ENCODE measurements around the gene FUBP3. TPM values are rescaled to one million over a fixed set of nuclear protein-coding genes. Genes with fewer than 3 reads are reported as not detected.

The FUBP3 gene
- total RNA-seq, 1 experiment from 2014 or later, result 73.7 TPM

DNA sequence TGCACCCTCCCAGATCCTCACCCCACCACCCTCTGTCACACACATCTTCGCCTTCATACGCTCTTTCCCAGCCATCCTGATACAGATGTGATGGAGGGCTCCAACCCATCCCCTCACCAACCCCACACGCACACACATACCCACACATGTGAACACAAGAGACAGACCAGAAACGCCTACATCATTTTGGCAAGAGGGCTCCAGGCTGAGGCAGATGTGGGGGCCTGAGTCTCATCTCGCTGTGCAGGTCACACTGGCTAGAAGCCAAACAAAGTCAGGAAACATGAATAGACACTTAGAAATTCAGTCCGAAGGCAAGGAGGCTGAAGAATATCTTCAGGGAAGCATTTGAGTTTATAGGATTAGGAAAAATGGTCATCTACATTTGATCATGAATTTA is 91.3 kb downstream of the FUBP3 start:
- Histone ChIP-seq H4K20me1 (ENCODE audit: insufficient read depth) (no peaks in the 10 kb centered on the region), H3K36me3 (ENCODE audit: control insufficient read depth in 1 of 2, insufficient read depth in 2 of 2, low read length in 2 of 2) (no peaks in the 10 kb centered on the region), H2AFZ (ENCODE audit: low read depth, low read length, poor library complexity, severe bottlenecking) (no peak overlapping the region), H3K27me3 (ENCODE audit: insufficient read depth, low read length) (no peaks in the 10 kb centered on the region), H3K9me2 (ENCODE audit: insufficient read depth) (no peaks in the 10 kb centered on the region), H3K27ac (ENCODE audit: low read depth, low read length) (no peak overlapping the region), H3K9me3 (ENCODE audit: control insufficient read depth in 1 of 2, insufficient read depth in 1 of 2, low read depth in 1 of 2, low read length in 2 of 2) (no peaks in the 10 kb centered on the region), H3K4me2 (ENCODE audit: low read length) (no peak overlapping the region), H3K4me3 (replicated peaks in 1 of 2; ENCODE audit: low read depth in 1 of 2, low read length in 2 of 2) (no peak overlapping the region), H3K4me1 (ENCODE audit: control insufficient read depth in 1 of 2, insufficient read depth in 2 of 2, low read length in 2 of 2) (peaks cover 0 to 8% of the 10 kb centered on the region in 2 experiments; a peak in 2 of 4 replicates), H3K9ac (ENCODE audit: low read length) (no peak overlapping the region), H3K79me2 (ENCODE audit: insufficient read depth, low read length) (no peaks in the 10 kb centered on the region)
- ATAC-seq (no peak), DNase-seq (ENCODE audit: low read depth, low spot score) (no peak)
- RAD21 ChIA-PET (ENCODE audit: low non-redundant PET in 1 of 2, low total read pairs in 2 of 2, uncharacterized antibody in 2 of 2, unreplicated experiment in 2 of 2), result no interaction called here
- POLR2A ChIA-PET, result no interaction called here
- CTCF ChIA-PET, result no interaction called here
- intact Hi-C loops (cut with micrococcal nuclease), result no loop called here
- BruUV-seq (replicated peaks), result no TSS peak
- TF ChIP-seq EZH2 (IDR thresholded peaks at IDR 0.05) (no peak), CBX3 (IDR thresholded peaks at IDR 0.05; ENCODE audit: low read depth) (no peak), ELF1 (IDR thresholded peaks at IDR 0.05; ENCODE audit: borderline replicate concordance, low read depth) (no peak), YY1 (IDR thresholded peaks at IDR 0.05; ENCODE audit: extremely low read depth, insufficient replicate concordance, low read depth, low read length) (no peak), TCF7L2 (IDR thresholded peaks at IDR 0.05; ENCODE audit: borderline replicate concordance, extremely low read depth, insufficient read depth, insufficient read length) (no peak), SP1 (IDR thresholded peaks at IDR 0.05; ENCODE audit: low read depth) (no peak)
- TF ChIP-seq, protein P1, sequence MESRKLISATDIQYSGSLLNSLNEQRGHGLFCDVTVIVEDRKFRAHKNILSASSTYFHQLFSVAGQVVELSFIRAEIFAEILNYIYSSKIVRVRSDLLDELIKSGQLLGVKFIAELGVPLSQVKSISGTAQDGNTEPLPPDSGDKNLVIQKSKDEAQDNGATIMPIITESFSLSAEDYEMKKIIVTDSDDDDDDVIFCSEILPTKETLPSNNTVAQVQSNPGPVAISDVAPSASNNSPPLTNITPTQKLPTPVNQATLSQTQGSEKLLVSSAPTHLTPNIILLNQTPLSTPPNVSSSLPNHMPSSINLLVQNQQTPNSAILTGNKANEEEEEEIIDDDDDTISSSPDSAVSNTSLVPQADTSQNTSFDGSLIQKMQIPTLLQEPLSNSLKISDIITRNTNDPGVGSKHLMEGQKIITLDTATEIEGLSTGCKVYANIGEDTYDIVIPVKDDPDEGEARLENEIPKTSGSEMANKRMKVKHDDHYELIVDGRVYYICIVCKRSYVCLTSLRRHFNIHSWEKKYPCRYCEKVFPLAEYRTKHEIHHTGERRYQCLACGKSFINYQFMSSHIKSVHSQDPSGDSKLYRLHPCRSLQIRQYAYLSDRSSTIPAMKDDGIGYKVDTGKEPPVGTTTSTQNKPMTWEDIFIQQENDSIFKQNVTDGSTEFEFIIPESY (IDR thresholded peaks at IDR 0.05; ENCODE audit: extremely low read depth, insufficient replicate concordance, low read length), result no peak
- TF ChIP-seq, protein P2, sequence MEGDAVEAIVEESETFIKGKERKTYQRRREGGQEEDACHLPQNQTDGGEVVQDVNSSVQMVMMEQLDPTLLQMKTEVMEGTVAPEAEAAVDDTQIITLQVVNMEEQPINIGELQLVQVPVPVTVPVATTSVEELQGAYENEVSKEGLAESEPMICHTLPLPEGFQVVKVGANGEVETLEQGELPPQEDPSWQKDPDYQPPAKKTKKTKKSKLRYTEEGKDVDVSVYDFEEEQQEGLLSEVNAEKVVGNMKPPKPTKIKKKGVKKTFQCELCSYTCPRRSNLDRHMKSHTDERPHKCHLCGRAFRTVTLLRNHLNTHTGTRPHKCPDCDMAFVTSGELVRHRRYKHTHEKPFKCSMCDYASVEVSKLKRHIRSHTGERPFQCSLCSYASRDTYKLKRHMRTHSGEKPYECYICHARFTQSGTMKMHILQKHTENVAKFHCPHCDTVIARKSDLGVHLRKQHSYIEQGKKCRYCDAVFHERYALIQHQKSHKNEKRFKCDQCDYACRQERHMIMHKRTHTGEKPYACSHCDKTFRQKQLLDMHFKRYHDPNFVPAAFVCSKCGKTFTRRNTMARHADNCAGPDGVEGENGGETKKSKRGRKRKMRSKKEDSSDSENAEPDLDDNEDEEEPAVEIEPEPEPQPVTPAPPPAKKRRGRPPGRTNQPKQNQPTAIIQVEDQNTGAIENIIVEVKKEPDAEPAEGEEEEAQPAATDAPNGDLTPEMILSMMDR (IDR thresholded peaks at IDR 0.05 in 2 of 3, conservative IDR thresholded peaks at IDR 0.05 in 1 of 3; ENCODE audit: borderline replicate concordance in 1 of 3, insufficient read depth in 1 of 3, low read depth in 2 of 3, low read length in 2 of 3), result no peak

Data from HCT116 (cell line).